Stomach (tissue), 9 donors: Measurements from ENCODE around the gene ABR. TPM values are rescaled to one million over a fixed set of nuclear protein-coding genes. Genes with fewer than 3 reads are reported as not detected.

Experiments
- DNase-seq, 2 donors: peaks; one replicate each; pipeline versions ENCODE4 v3.0.0 to v3.0.0-alpha.2; 2013 to 2019
- H3K27ac ChIP-seq, 5 donors: fragments of 200-600 bp in 4 of 5; sonication (generic) in 4 of 5; one replicate each; pipeline ENCODE4 v1.5.1; 2013 to 2019; ENCODE audit warnings: mild to moderate bottlenecking in 1 of 5, moderate library complexity in 1 of 5
- H3K27me3 ChIP-seq, 3 donors: fragments of 200-600 bp; sonication (generic); one replicate each; pipeline ENCODE4 v1.5.1; 2017 to 2019; ENCODE audit warnings: mixed run types in 1 of 3
- H3K36me3 ChIP-seq, 4 donors: fragments of 200-600 bp; sonication (generic); 1 replicate in 3 of 4; 2 replicates in 1 of 4; pipeline ENCODE4 v1.5.1; 2016 to 2019
- H3K4me1 ChIP-seq, 4 donors: fragments of 200-600 bp; sonication (generic); one replicate each; pipeline ENCODE4 v1.5.1; 2016 to 2019
- H3K4me3 ChIP-seq, 4 donors: fragments of 200-600 bp; sonication (generic) in 3 of 4; one replicate each; pipeline ENCODE4 v1.5.1; 2016 to 2019; ENCODE audit warnings: mild to moderate bottlenecking in 1 of 4
- H3K9me3 ChIP-seq, 4 donors: fragments of 200-600 bp; sonication (generic); one replicate each; pipeline ENCODE4 v1.5.1; 2016 to 2019
- EP300 ChIP-seq: sonication (generic); formaldehyde crosslinking; IDR thresholded peaks from one replicate; pipeline ENCODE4 v1.6.1; 2017; ENCODE audit warnings: antibody characterized with exemption
- POLR2A ChIP-seq, 4 donors: fragments of 450-650 bp; IDR thresholded peaks; one replicate each; pipeline ENCODE4 v1.6.1; 2016; ENCODE audit warnings: antibody characterized with exemption in 4 of 4, control low read depth in 2 of 4, mild to moderate bottlenecking in 1 of 4, moderate library complexity in 1 of 4
- POLR2AphosphoS5 ChIP-seq, 3 donors: sonication (generic); formaldehyde crosslinking; IDR thresholded peaks; one replicate each; pipeline ENCODE4 v1.6.1; 2016; ENCODE audit warnings: antibody characterized with exemption in 3 of 3
- WGBS, 5 donors: extraction: QIAGEN DNeasy Blood & Tissue Kit in 3 of 5; methylation state at CpG; one replicate each; pipeline versions ENCODE4 v1.1.5 to v1.1.7; 2013 to 2018; 5-methylcytosine and 5-hydroxymethylcytosine counted together
- intact Hi-C: fragments of 100-400 bp; cut with DNase I; formaldehyde crosslinking; loops from one replicate; pipeline ENCODE4 v1.15.1; 2023; ENCODE audit warnings: low total_unique reads
- polyA plus RNA-seq, 3 donors: library from polyadenylated mRNA; stranded (reverse); fragments of 200-250 nt; gene quantifications; one replicate each; pipeline ENCODE4 v1.2.3, GENCODE V29; 2013
- total RNA-seq, 5 donors: library from RNA; depleted of rRNA; stranded (reverse); fragments of >200 nt; gene quantifications; one replicate each; pipeline versions ENCODE4 v1.1.0 to v1.2.3, GENCODE V29; 2014 to 2016
- TF ChIP-seq, protein P1 (sequence below), 7 experiments: fragments of 450-650 bp in 4 of 7; fragments of 200-600 bp in 3 of 7; sonication (generic) in 3 of 7; IDR thresholded peaks; one replicate each; pipeline ENCODE4 v1.5.1; 2016 to 2019; ENCODE audit warnings: antibody characterized with exemption in 7 of 7, control low read depth in 2 of 7, mild to moderate bottlenecking in 1 of 7
- donor health status: healthy with polysubstance abuse.
- donor health status: Bipolar disorder and iron deficiency.
- donor health status: healthy.

Gene ABR
- total and polyA plus RNA-seq, 8 donors = 28.3 to 1,523 (median 73.4) TPM

DNA sequence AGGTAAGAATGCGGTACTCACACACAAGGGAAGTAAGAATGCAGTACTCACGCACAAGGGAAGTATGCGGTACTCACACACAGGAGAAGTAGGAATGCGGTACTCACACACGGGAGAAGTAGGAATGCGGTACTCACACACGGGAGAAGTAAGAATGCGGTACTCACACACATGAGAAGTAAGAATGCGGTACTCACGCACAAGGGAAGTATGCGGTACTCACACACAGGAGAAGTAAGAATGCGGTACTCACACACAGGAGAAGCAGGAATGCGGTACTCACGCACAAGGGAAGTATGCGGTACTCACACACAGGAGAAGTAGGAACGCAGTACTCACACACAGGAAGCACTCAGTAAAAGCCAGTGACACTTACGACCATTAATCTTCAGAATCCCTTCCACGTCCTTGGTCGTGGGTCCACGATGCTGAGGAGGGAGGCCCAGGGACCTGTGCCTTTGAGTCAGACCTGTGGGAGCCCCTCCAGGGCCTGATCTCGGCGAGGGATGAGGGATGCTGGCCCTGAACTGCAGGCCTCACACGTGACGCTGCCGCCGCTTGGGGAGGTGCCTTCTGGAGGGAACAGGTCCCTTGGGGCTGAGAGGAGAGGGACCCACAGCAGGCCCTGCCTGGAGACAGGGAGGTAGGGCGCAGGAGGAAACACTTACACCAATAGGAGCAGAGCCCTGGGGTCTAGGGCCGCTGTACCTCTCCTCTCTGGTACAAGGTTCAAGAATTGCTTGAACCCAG is 20.2 kb downstream of the ABR start:
- TF ChIP-seq POLR2AphosphoS5 (IDR thresholded peaks at IDR 0.05) = no peak
- no peak for TF ChIP-seq EP300
- no peak for TF ChIP-seq POLR2A (IDR thresholded peaks at IDR 0.05)
- TF ChIP-seq, protein P1, sequence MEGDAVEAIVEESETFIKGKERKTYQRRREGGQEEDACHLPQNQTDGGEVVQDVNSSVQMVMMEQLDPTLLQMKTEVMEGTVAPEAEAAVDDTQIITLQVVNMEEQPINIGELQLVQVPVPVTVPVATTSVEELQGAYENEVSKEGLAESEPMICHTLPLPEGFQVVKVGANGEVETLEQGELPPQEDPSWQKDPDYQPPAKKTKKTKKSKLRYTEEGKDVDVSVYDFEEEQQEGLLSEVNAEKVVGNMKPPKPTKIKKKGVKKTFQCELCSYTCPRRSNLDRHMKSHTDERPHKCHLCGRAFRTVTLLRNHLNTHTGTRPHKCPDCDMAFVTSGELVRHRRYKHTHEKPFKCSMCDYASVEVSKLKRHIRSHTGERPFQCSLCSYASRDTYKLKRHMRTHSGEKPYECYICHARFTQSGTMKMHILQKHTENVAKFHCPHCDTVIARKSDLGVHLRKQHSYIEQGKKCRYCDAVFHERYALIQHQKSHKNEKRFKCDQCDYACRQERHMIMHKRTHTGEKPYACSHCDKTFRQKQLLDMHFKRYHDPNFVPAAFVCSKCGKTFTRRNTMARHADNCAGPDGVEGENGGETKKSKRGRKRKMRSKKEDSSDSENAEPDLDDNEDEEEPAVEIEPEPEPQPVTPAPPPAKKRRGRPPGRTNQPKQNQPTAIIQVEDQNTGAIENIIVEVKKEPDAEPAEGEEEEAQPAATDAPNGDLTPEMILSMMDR (IDR thresholded peaks at IDR 0.05) = no peak
- intact Hi-C loops = no loop called here
- WGBS, 5 donors = 86 to 93% (median 90%) methylated on average over 19 to 27 of the region's 28 CpGs

DNA sequence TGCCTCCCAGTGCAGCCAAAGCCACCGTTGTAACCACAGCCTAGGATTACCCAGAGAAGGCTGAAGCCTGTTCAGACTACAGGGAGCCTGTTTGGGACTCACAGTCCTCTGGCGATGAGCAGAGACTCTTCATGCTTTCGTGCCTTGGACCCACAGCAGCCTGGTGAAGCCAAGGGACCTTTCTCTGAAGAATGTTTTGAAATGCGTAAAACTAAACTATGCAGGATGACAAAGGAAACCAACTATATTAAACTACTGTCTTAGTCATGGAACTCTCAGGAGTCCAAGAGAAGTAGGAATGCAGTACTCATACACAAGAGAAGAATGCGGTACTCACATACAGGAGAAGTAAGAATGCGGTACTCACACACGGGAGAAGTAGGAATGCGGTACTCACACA is 20.9 kb downstream of the ABR start:
- H3K9me3 ChIP-seq = no peaks in the 10 kb centered on the region
- no peaks in the 10 kb centered on the region for H3K27me3 ChIP-seq
- 84 to 95% (median 86%) methylated on average over 8 of the region's 8 CpGs for WGBS, 5 donors
- TF ChIP-seq EP300 (no peak), POLR2A (IDR thresholded peaks at IDR 0.05) (no peak), POLR2AphosphoS5 (IDR thresholded peaks at IDR 0.05) (no peak)
- TF ChIP-seq, protein P1 (IDR thresholded peaks at IDR 0.05) = no peak
- DNase-seq = no peak
- peaks cover 0 to 22% (median 17%) of the 10 kb centered on the region in 4 donors for H3K36me3 ChIP-seq
- intact Hi-C loops = no loop called here
- H3K4me3 ChIP-seq = no peak overlapping the region
- peaks cover 0 to 10% (median 3%) of the 10 kb centered on the region in 4 donors for H3K4me1 ChIP-seq
- no peak overlapping the region for H3K27ac ChIP-seq

More for the DNA sequence above, 20.2 kb downstream of the ABR start:
- Histone ChIP-seq H3K4me1 (peaks cover 0 to 2% (median 0%) of the 10 kb centered on the region in 4 donors), H3K27ac (no peak overlapping the region), H3K9me3 (no peaks in the 10 kb centered on the region), H3K27me3 (no peaks in the 10 kb centered on the region), H3K36me3 (peaks cover 0 to 22% (median 17%) of the 10 kb centered on the region in 4 donors), H3K4me3 (no peak overlapping the region)
- DNase-seq = no peak

DNA sequence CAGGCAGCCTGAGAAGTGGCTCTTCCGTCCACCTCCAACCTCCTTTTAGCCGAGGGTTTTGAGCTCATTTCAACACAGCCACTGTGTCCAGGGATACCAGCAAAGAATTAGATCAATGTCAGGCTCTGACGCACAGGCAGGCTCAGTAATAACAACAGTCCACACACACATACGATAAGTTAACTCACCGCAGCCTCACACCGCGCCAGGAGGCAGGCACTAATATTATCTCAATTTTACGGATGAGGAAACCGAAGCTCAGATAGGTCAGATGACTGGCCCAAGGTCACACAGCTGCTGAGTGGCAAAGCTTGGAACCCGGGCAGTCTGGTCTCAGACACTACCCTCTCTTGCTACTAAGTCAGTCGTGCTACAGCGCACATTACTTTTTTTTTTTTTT is 22.9 kb downstream of the ABR start:
- intact Hi-C loops = no loop called here
- TF ChIP-seq POLR2A (IDR thresholded peaks at IDR 0.05) = no peak
- no peak for TF ChIP-seq POLR2AphosphoS5 (IDR thresholded peaks at IDR 0.05)
- no peak for TF ChIP-seq EP300
- TF ChIP-seq, protein P1 (IDR thresholded peaks at IDR 0.05) = no peak
- peaks cover 0 to 22% (median 17%) of the 10 kb centered on the region in 4 donors for H3K36me3 ChIP-seq

DNA sequence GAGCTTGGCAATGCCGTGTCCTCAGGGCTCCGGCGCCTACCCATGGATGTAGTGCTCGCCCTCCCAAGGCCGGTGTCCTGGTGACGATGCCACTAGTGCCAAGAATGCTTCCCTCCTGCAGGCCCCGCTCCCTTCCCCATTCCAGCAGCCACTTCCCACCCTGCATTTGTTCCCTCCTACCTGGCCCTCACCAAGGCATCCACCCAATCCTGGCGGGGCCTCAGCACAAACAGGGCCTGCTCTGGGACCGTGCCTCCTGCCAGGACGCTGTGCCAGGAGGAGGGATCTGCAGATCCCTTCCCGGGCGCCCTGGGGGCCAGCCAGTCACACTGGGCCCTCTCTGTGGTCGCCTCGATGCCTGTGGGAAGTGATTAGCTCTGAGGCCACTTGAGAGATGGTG is 25.1 kb downstream of the ABR start:
- no peak for DNase-seq
- peaks cover 0 to 16% (median 4%) of the 10 kb centered on the region in 4 donors for H3K4me1 ChIP-seq
- no peaks in the 10 kb centered on the region for H3K9me3 ChIP-seq
- intact Hi-C loops = no loop called here
- TF ChIP-seq POLR2AphosphoS5 (IDR thresholded peaks at IDR 0.05) (no peak), EP300 (no peak), POLR2A (IDR thresholded peaks at IDR 0.05) (no peak)
- TF ChIP-seq, protein P1 (IDR thresholded peaks at IDR 0.05) = no peak
- WGBS, 5 donors = 56 to 73% (median 70%) methylated on average over 10 to 14 of the region's 14 CpGs
- no peaks in the 10 kb centered on the region for H3K27me3 ChIP-seq
- peaks cover 4 to 34% (median 22%) of the 10 kb centered on the region in 4 donors for H3K36me3 ChIP-seq
- no peak overlapping the region for H3K4me3 ChIP-seq
- no peak overlapping the region for H3K27ac ChIP-seq

More for the DNA sequence above, 22.9 kb downstream of the ABR start:
- no peak overlapping the region for H3K27ac ChIP-seq
- H3K4me1 ChIP-seq = peaks cover 0 to 12% (median 4%) of the 10 kb centered on the region in 4 donors
- 86 to 95% (median 93%) methylated on average over 12 of the region's 12 CpGs for WGBS, 5 donors
- no peaks in the 10 kb centered on the region for H3K27me3 ChIP-seq
- no peaks in the 10 kb centered on the region for H3K9me3 ChIP-seq
- no peak for DNase-seq
- no peak overlapping the region for H3K4me3 ChIP-seq
